Stimulated activated naive CD8-positive, alpha-beta T cell treated with anti-CD3 and anti-CD28 coated beads, Interleukin-15, Interleukin-2, amounts not matched to agents 100 ng/mL and 50 ng/mL, for 24 hours (primary cell): Measurements from ENCODE around the gene APOBR.
A peak's percentile ranks its signal among the peaks of the same experiment; 100 is the strongest.
"Not testable (repeated sequence)": the region's sequence is repeated elsewhere in the genome, so short reads cannot be mapped to it uniquely, and the experiment has no call there.

ENCODE experiments used
- H3K27ac Mint-ChIP-seq: one replicate; pipeline ENCODE4 v1.8.0; 2021; ENCODE audit warnings: mild to moderate bottlenecking, mixed read lengths
- H3K27me3 Mint-ChIP-seq: one replicate; pipeline ENCODE4 v1.8.0; 2021; ENCODE audit warnings: mixed read lengths
- H3K36me3 Mint-ChIP-seq: one replicate; pipeline ENCODE4 v1.8.0; 2021; ENCODE audit warnings: low read depth, mixed read lengths
- H3K4me1 Mint-ChIP-seq: one replicate; pipeline ENCODE4 v1.8.0; 2021; ENCODE audit warnings: low read depth, mixed read lengths
- H3K4me3 Mint-ChIP-seq: one replicate; pipeline ENCODE4 v1.8.0; 2021; ENCODE audit warnings: mild to moderate bottlenecking, mixed read lengths
- H3K9me3 Mint-ChIP-seq: one replicate; pipeline ENCODE4 v1.8.0; 2021; ENCODE audit warnings: mixed read lengths

Gene APOBR

GRCh38 chr16:28495098-28495793 is 803 bp downstream of the APOBR start:
- H3K27me3 Mint-ChIP-seq = no peaks in the 10 kb centered on the region
- H3K4me1 Mint-ChIP-seq = peaks cover 57% of the 10 kb centered on the region
- H3K27ac Mint-ChIP-seq = peak overlapping the region; percentile 97
- no peaks in the 10 kb centered on the region for H3K9me3 Mint-ChIP-seq
- H3K4me3 Mint-ChIP-seq = peak overlapping the region; percentile 90
- no peaks in the 10 kb centered on the region for H3K36me3 Mint-ChIP-seq

GRCh38 chr16:28495795-28496749 is 1.6 kb downstream of the APOBR start:
- peaks cover 61% of the 10 kb centered on the region for H3K4me1 Mint-ChIP-seq
- H3K27ac Mint-ChIP-seq = peak overlapping the region; percentile 97
- peak overlapping the region; percentile 90 for H3K4me3 Mint-ChIP-seq
- no peaks in the 10 kb centered on the region for H3K27me3 Mint-ChIP-seq
- H3K36me3 Mint-ChIP-seq = no peaks in the 10 kb centered on the region
- no peaks in the 10 kb centered on the region for H3K9me3 Mint-ChIP-seq

GRCh38 chr16:28496844-28497243 is 2.4 kb downstream of the APOBR start:
- H3K27me3 Mint-ChIP-seq = no peaks in the 10 kb centered on the region
- H3K4me1 Mint-ChIP-seq = peaks cover 57% of the 10 kb centered on the region

GRCh38 chr16:28497386-28497785 is 2.9 kb downstream of the APOBR start:
- no peaks in the 10 kb centered on the region for H3K9me3 Mint-ChIP-seq
- H3K36me3 Mint-ChIP-seq = no peaks in the 10 kb centered on the region
- H3K27ac Mint-ChIP-seq = peak overlapping the region; percentile 42
- peaks cover 57% of the 10 kb centered on the region for H3K4me1 Mint-ChIP-seq
- H3K4me3 Mint-ChIP-seq = no peak overlapping the region
- no peaks in the 10 kb centered on the region for H3K27me3 Mint-ChIP-seq

More at GRCh38 chr16:28496844-28497243, 2.4 kb downstream of the APOBR start:
- peak overlapping the region; percentile 43 for H3K27ac Mint-ChIP-seq
- no peaks in the 10 kb centered on the region for H3K36me3 Mint-ChIP-seq
- H3K4me3 Mint-ChIP-seq = no peak overlapping the region
- no peaks in the 10 kb centered on the region for H3K9me3 Mint-ChIP-seq

DNA sequence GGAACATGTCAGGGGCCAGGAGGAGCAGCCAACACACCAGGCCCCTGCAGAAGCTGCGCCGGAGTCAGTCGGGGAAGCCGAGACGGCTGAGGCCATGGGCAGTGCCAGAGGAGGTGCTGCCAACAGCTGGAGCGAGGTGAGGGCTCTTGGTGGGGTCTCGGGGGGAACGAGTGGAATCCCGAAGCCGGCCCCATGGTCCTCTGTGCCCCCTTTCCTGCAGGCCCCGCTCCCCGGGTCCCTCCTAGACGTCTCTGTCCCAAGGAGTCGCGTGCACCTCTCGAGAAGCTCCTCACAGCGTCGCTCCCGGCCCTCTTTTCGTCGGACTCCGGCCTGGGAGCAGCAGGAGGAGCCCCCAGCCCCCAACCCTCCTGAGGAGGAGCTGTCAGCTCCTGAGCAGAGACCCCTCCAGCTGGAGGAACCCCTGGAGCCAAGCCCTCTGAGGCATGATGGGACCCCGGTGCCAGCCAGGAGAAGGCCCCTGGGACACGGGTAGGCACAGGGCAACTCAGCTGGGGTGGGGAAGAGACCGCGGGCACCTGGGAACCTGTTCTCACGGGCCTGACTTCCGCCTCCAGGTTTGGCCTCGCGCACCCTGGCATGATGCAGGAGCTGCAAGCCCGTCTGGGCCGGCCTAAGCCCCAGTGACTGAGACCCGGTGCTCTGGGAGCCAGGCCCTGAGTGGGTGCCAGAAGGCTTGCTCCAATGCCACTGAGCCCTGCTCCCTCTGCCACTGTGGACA is 3.6 kb downstream of the APOBR start:
- Mint-ChIP-seq H3K4me1 (peaks cover 54% of the 10 kb centered on the region), H3K27me3 (no peaks in the 10 kb centered on the region), H3K27ac (no peak overlapping the region)

DNA sequence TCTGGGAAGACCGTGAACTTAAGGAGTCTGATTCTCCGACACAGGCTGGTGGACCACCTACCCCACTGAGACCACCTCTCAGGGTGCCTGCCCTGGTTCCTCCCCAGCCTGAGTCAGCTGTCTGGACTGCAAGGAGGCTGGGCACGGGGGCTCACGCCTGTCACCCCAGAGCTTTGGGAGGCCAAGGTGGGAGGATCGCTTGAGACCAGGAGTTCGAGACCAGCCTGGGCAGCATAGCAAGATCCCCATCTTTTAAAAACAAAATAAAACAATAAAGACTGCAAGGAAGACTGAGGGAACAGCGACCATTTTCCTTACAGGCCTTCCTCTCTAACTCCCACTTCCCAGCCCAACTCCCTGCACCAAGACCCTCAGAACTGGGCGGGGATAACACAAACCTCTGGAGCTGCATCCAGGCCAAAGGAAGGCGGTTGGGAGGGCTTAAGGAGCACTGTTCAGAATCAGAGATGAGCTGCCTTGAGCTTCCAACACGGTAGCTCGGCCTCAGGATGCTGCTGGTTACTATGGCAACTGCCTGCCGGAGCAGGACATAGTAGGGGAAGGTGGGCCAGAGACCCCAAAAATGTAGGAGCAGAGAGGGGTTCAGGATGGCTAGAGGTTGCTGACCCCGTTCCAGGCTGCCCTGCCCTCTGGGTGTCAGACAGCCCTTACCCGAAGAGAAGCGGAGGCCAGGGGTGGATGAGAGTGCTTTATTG is 4.4 kb downstream of the APOBR start:
- H3K27me3 Mint-ChIP-seq = no peaks in the 10 kb centered on the region
- no peak overlapping the region for H3K27ac Mint-ChIP-seq
- no peak overlapping the region for H3K4me3 Mint-ChIP-seq
- H3K36me3 Mint-ChIP-seq = no peaks in the 10 kb centered on the region
- peaks cover 46% of the 10 kb centered on the region for H3K4me1 Mint-ChIP-seq
- H3K9me3 Mint-ChIP-seq = no peaks in the 10 kb centered on the region

More for the DNA sequence above, 3.6 kb downstream of the APOBR start:
- Mint-ChIP-seq H3K4me3 (no peak overlapping the region), H3K9me3 (no peaks in the 10 kb centered on the region), H3K36me3 (no peaks in the 10 kb centered on the region)

DNA sequence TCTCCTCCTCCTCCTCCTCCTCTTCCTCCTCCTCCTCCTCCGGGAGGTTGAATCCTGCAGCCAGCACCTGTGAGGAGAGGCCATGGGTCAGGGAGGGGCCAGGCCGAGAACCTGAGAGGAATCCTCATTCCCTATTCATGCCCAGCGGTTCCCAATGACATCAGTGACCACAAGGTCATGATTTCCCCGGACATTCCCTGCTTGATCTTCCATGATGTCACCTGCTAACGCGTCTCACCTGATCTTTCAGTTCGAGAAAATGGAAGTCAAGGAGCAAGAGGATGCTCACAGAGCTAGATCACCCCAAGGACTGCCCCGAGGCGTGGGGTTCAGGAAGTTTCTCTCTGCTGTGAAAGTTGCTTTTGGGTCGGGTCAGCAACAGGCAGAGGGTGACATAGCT is 5.4 kb downstream of the APOBR start:
- H3K9me3 Mint-ChIP-seq = no peaks in the 10 kb centered on the region
- no peak overlapping the region for H3K4me3 Mint-ChIP-seq
- H3K36me3 Mint-ChIP-seq = no peaks in the 10 kb centered on the region
- no peak overlapping the region for H3K27ac Mint-ChIP-seq
- no peaks in the 10 kb centered on the region for H3K27me3 Mint-ChIP-seq
- peaks cover 36% of the 10 kb centered on the region for H3K4me1 Mint-ChIP-seq

GRCh38 chr16:28500476-28501180 is 6.2 kb downstream of the APOBR start:
- peaks cover 28% of the 10 kb centered on the region for H3K4me1 Mint-ChIP-seq
- H3K36me3 Mint-ChIP-seq, H3K27me3 Mint-ChIP-seq, H3K4me3 Mint-ChIP-seq, H3K9me3 Mint-ChIP-seq: not testable (repeated sequence)
- H3K27ac Mint-ChIP-seq = peak overlapping the region; percentile 1

DNA sequence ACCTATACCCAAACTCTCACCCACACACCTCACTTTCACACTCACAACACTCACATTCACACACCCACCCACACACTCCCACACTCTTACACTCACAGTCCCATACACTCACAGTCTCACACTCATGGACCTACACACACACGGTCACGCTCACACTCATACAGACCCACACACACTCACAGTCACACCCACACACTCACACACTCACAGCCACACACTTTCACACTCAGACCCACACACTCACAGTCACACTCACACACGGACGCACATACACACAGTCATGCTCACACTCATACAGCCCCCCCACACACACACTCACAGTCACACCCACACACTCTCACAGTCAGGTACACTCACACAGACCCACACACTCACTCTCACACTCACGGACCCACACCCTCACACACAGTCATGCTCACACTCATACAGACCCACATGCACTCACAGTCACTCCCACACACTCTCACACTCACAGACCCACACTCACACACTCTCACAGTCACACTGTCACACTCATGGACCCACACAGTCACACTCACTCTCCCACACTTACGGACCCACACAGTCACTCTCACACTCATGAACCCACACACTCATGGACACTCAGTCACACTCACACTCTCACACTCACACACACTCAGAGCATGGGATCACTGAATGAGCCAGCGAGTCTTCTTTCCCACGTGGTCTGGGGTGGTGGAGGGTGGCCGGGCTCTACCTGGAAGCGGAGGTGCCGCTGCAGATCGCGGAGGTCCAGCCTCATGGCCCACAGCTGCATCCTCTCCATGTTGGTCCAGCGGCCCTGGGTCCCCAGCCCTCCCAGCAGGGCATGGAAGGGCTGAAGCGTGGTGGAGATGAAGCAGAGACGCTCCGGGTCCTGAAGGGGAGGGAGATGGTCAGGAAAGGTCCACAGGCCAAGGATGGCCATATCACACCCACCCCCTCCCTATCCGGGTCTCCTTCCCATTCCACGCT is 7.1 kb downstream of the APOBR start:
- H3K27me3 Mint-ChIP-seq = no peaks in the 10 kb centered on the region
- H3K4me1 Mint-ChIP-seq = peaks cover 23% of the 10 kb centered on the region
- H3K4me3 Mint-ChIP-seq = no peak overlapping the region
- no peaks in the 10 kb centered on the region for H3K36me3 Mint-ChIP-seq
- H3K9me3 Mint-ChIP-seq = no peaks in the 10 kb centered on the region
- H3K27ac Mint-ChIP-seq = no peak overlapping the region

DNA sequence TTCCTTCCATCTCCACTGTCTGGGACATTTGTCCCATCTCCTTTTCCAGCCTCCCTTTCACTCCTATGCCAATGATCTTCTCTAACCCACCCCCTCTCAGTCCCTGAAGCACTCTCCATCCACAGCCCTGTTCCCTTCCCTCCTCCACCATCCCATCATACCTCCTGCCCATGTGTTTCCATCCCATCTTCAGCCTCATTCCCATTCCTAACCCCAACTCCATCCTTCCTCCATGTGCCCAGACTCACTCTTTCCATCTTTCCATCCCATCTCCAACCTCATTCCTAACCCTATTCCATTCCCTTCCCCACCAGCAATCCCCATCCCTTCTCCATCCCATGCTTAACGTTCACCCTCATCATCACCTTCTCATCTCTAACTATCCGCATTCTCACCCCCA is 7.8 kb downstream of the APOBR start:
- no peaks in the 10 kb centered on the region for H3K9me3 Mint-ChIP-seq
- H3K4me1 Mint-ChIP-seq = peaks cover 23% of the 10 kb centered on the region
- no peak overlapping the region for H3K4me3 Mint-ChIP-seq
- H3K27ac Mint-ChIP-seq = no peak overlapping the region
- no peaks in the 10 kb centered on the region for H3K27me3 Mint-ChIP-seq
- no peaks in the 10 kb centered on the region for H3K36me3 Mint-ChIP-seq

DNA sequence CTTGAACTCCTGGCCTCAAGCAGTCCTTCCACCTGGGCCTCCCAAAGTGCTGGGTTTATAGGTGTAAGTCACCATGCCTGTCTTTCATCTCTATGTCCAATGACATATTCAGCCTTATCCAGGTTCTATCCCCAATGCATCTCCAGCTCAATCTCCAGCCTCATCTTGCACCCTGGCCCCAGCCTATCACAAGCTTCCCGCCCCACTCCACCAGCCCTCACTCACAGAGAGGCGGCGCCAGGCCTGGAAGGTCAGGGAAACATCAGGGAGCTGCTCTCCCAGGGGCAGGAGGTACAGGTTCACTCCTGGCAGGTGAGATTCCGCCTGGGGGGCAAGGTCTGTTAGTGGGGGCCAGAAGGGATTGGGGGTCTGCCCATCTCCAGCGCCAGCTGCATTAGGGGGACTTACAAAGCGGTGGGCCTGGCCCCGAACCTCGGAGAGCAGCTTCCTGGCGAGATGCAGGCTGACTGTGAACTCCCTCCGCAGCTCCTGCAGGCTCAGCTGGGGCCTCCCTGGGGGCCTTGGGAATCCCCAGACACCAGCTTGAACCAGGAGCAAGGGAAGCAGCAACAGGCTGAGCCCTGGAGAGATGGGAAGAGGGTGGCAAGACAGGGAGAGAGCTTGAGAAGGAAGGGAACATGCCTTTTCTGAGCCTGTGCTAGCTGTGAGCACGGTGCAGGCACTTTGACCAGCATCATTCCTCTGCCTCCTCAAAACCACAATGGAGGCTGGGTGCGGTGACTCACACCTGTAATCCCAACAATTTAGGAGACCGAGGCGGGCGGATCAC is 9.2 kb downstream of the APOBR start:
- Mint-ChIP-seq H3K36me3 (no peaks in the 10 kb centered on the region), H3K27ac (no peak overlapping the region), H3K4me1 (peaks cover 36% of the 10 kb centered on the region), H3K9me3 (no peaks in the 10 kb centered on the region), H3K4me3 (no peak overlapping the region), H3K27me3 (no peaks in the 10 kb centered on the region)

GRCh38 chr16:28504707-28505404 is 10.4 kb downstream of the APOBR start:
- Mint-ChIP-seq H3K27me3 (no peaks in the 10 kb centered on the region), H3K36me3 (no peaks in the 10 kb centered on the region), H3K27ac (no peak overlapping the region), H3K9me3 (no peaks in the 10 kb centered on the region), H3K4me1 (peaks cover 34% of the 10 kb centered on the region), H3K4me3 (no peak overlapping the region)
